Measurements from ENCODE around the gene ATAD2B. TPM values are rescaled to one million over a fixed set of nuclear protein-coding genes. Genes with fewer than 3 reads are reported as not detected.

Gene ATAD2B
- total and polyA plus RNA-seq, 4 donors, result 2.3 to 16.2 (median 11.5) TPM

GRCh38 chr2:23777826-23778225 lies 149.1 kb downstream of the ATAD2B start:
- no peaks in the 10 kb centered on the region for H3K27me3 ChIP-seq (ENCODE audit: control insufficient read depth in 4 of 4, insufficient read depth in 4 of 4, low read length in 3 of 4)
- H3K9ac ChIP-seq (ENCODE audit: low read depth in 1 of 2, low read length in 2 of 2), result no peak overlapping the region
- 91% methylated on average over 2 of the region's 2 CpGs for WGBS
- H3K9me3 ChIP-seq (ENCODE audit: control insufficient read depth in 4 of 4, low read length in 3 of 4), result no peaks in the 10 kb centered on the region
- H3K36me3 ChIP-seq (ENCODE audit: control insufficient read depth in 4 of 4, insufficient read depth in 3 of 4, low read depth in 1 of 4, low read length in 3 of 4), result peaks cover 2 to 14% (median 6%) of the 10 kb centered on the region in 4 donors
- no peak for TF ChIP-seq TAF1 (conservative IDR thresholded peaks at IDR 0.05)
- no peak for TF ChIP-seq ATF3 (IDR thresholded peaks at IDR 0.05)
- TF ChIP-seq HNF4G (IDR thresholded peaks at IDR 0.05), result no peak
- no peak for TF ChIP-seq ZBTB33 (IDR thresholded peaks at IDR 0.05)
- TF ChIP-seq REST (IDR thresholded peaks at IDR 0.05), result no peak
- no peak for TF ChIP-seq MAX (IDR thresholded peaks at IDR 0.05)
- TF ChIP-seq YY1 (IDR thresholded peaks at IDR 0.05), result no peak
- TF ChIP-seq EGR1 (IDR thresholded peaks at IDR 0.05; ENCODE audit: low read depth in 2 of 2), result no peak
- no peak for TF ChIP-seq SP1 (IDR thresholded peaks at IDR 0.05)
- no peak for TF ChIP-seq HNF4A (conservative IDR thresholded peaks at IDR 0.05)
- TF ChIP-seq FOXA1 (IDR thresholded peaks at IDR 0.05), result no peak
- TF ChIP-seq NR2F2 (IDR thresholded peaks at IDR 0.05), result no peak
- TF ChIP-seq GABPA (IDR thresholded peaks at IDR 0.05 in 1 of 2, conservative IDR thresholded peaks at IDR 0.05 in 1 of 2), result no peak
- TF ChIP-seq CTCF (IDR thresholded peaks at IDR 0.05; ENCODE audit: low read depth, low read length, missing input control), result no peak
- no peak for TF ChIP-seq FOXA2 (IDR thresholded peaks at IDR 0.05)
- no peak for TF ChIP-seq RXRA (IDR thresholded peaks at IDR 0.05)
- no peak for DNase-seq (ENCODE audit: low spot score)
- no peak overlapping the region for H3K27ac ChIP-seq (ENCODE audit: low read depth in 1 of 2, low read length in 2 of 2)
- no peaks in the 10 kb centered on the region for H3K4me1 ChIP-seq (ENCODE audit: control insufficient read depth in 4 of 4, insufficient read depth in 4 of 4, low read length in 3 of 4)
- H3K4me3 ChIP-seq (ENCODE audit: low read depth in 1 of 3, low read length in 3 of 3), result no peak overlapping the region

GRCh38 chr2:23776021-23776420 lies 150.9 kb downstream of the ATAD2B start:
- Histone ChIP-seq H3K9me3 (ENCODE audit: control insufficient read depth in 4 of 4, low read length in 3 of 4) (peaks cover 0 to 2% (median 0%) of the 10 kb centered on the region in 4 donors), H3K4me1 (ENCODE audit: control insufficient read depth in 4 of 4, insufficient read depth in 4 of 4, low read length in 3 of 4) (no peaks in the 10 kb centered on the region), H3K27me3 (ENCODE audit: control insufficient read depth in 4 of 4, insufficient read depth in 4 of 4, low read length in 3 of 4) (no peaks in the 10 kb centered on the region), H3K9ac (ENCODE audit: low read depth in 1 of 2, low read length in 2 of 2) (no peak overlapping the region), H3K27ac (ENCODE audit: low read depth in 1 of 2, low read length in 2 of 2) (no peak overlapping the region), H3K4me3 (ENCODE audit: low read depth in 1 of 3, low read length in 3 of 3) (no peak overlapping the region), H3K36me3 (ENCODE audit: control insufficient read depth in 4 of 4, insufficient read depth in 3 of 4, low read depth in 1 of 4, low read length in 3 of 4) (peaks cover 2 to 25% (median 14%) of the 10 kb centered on the region in 4 donors)
- no peak for DNase-seq (ENCODE audit: low spot score)
- TF ChIP-seq JUND (IDR thresholded peaks at IDR 0.05) (no peak), EGR1 (IDR thresholded peaks at IDR 0.05; ENCODE audit: low read depth in 2 of 2) (no peak), ZBTB33 (IDR thresholded peaks at IDR 0.05) (no peak), HNF4A (conservative IDR thresholded peaks at IDR 0.05) (no peak), ATF3 (IDR thresholded peaks at IDR 0.05) (no peak), FOXA2 (IDR thresholded peaks at IDR 0.05) (no peak), FOXA1 (IDR thresholded peaks at IDR 0.05) (no peak), RAD21 (IDR thresholded peaks at IDR 0.05) (no peak), GABPA (IDR thresholded peaks at IDR 0.05 in 1 of 2, conservative IDR thresholded peaks at IDR 0.05 in 1 of 2) (no peak), CTCF (IDR thresholded peaks at IDR 0.05; ENCODE audit: low read depth, low read length, missing input control) (no peak), YY1 (IDR thresholded peaks at IDR 0.05) (no peak), RXRA (IDR thresholded peaks at IDR 0.05) (no peak)
- WGBS, result 98% methylated on average over 6 of the region's 6 CpGs
